ENCODE results near the gene EXTL1. TPM values are rescaled to one million over a fixed set of nuclear protein-coding genes. Genes with fewer than 3 reads are reported as not detected.

Gene EXTL1
- total RNA-seq, 6 experiments from 2014 or later, result 0.06 to 0.19 TPM; not detected in 4

- no peak overlapping the region for H3K4me3 ChIP-seq
- no peaks in the 10 kb centered on the region for H3K36me3 ChIP-seq
- no peaks in the 10 kb centered on the region for H3K27me3 ChIP-seq
- no peak for TF ChIP-seq CTCF (IDR thresholded peaks at IDR 0.05)
- TF ChIP-seq POLR2A (IDR thresholded peaks at IDR 0.05), result no peak
- WGBS (ENCODE audit: insufficient coverage, low coverage, low lambda C conversion rate, missing lambda C conversion rate), result 80% methylated on average over 5 of the region's 6 CpGs
- no peak for DNase-seq
- no peaks in the 10 kb centered on the region for H3K9me3 ChIP-seq
- intact Hi-C loops (cut with DNase I), result loop anchor here in 1 of 2 donors (10.0 kb wide), 1 partner anchor 116 kb away; the partner anchor contains the start of gene FAM110D
- H3K4me1 ChIP-seq, result no peaks in the 10 kb centered on the region
- H3K27ac ChIP-seq, result no peak overlapping the region
- ATAC-seq, result no peak
These were observed 16.9 kb downstream of the EXTL1 start for GRCh38 chr1:26038477-26038876.

- intact Hi-C loops (cut with DNase I), result loop anchor here in 1 of 2 donors (10.0 kb wide), 1 partner anchor 116 kb away; the partner anchor contains the start of gene FAM110D
- no peak for DNase-seq
These were observed 17.3 kb downstream of the EXTL1 start for GRCh38 chr1:26038904-26039303.

GRCh38 chr1:26041401-26041800 lies 19.8 kb downstream of the EXTL1 start:
- intact Hi-C loops (cut with DNase I), result no loop called here
- peaks cover 4 to 15% of the 10 kb centered on the region in 2 donors for H3K27me3 ChIP-seq
- no peak for DNase-seq

More at GRCh38 chr1:26038904-26039303, 17.3 kb downstream of the EXTL1 start:
- H3K27ac ChIP-seq, result no peak overlapping the region
- no peak for ATAC-seq
- no peaks in the 10 kb centered on the region for H3K36me3 ChIP-seq
- H3K9me3 ChIP-seq, result no peaks in the 10 kb centered on the region
- no CpG with 5 or more reads among the region's 6 CpGs for WGBS (ENCODE audit: insufficient coverage, low coverage, low lambda C conversion rate, missing lambda C conversion rate)
- TF ChIP-seq CTCF (IDR thresholded peaks at IDR 0.05), result no peak
- no peak for TF ChIP-seq POLR2A (IDR thresholded peaks at IDR 0.05)
- H3K4me3 ChIP-seq, result no peak overlapping the region
- no peaks in the 10 kb centered on the region for H3K27me3 ChIP-seq
- no peaks in the 10 kb centered on the region for H3K4me1 ChIP-seq

GRCh38 chr1:26041978-26042377 lies 20.4 kb downstream of the EXTL1 start:
- Histone ChIP-seq H3K27ac (no peak overlapping the region), H3K9me3 (no peaks in the 10 kb centered on the region), H3K27me3 (peaks cover 6 to 21% of the 10 kb centered on the region in 2 donors), H3K4me3 (no peak overlapping the region), H3K36me3 (no peaks in the 10 kb centered on the region), H3K4me1 (peaks cover 0 to 11% (median 0%) of the 10 kb centered on the region in 4 donors)
- ATAC-seq (no peak), DNase-seq (no peak)
- no peak for TF ChIP-seq CTCF (IDR thresholded peaks at IDR 0.05)
- no peak for TF ChIP-seq POLR2A (IDR thresholded peaks at IDR 0.05)
- intact Hi-C loops (cut with DNase I), result no loop called here
- 0% methylated on average over 1 of the region's 4 CpGs for WGBS (ENCODE audit: insufficient coverage, low coverage, low lambda C conversion rate, missing lambda C conversion rate)

More at GRCh38 chr1:26041401-26041800, 19.8 kb downstream of the EXTL1 start:
- Histone ChIP-seq H3K4me3 (no peak overlapping the region), H3K27ac (no peak overlapping the region), H3K9me3 (no peaks in the 10 kb centered on the region), H3K36me3 (no peaks in the 10 kb centered on the region), H3K4me1 (peaks cover 0 to 10% (median 0%) of the 10 kb centered on the region in 4 donors)
- ATAC-seq, result no peak
- WGBS (ENCODE audit: insufficient coverage, low coverage, low lambda C conversion rate, missing lambda C conversion rate), result 90% methylated on average over 2 of the region's 7 CpGs
- no peak for TF ChIP-seq CTCF (IDR thresholded peaks at IDR 0.05)
- no peak for TF ChIP-seq POLR2A (IDR thresholded peaks at IDR 0.05)
